ENCODE data around the gene TBX1.

GRCh38 chr22:19779011-19779421 is 18.4 kb downstream of the TBX1 start:
- TF ChIP-seq CTCF (IDR thresholded peaks at IDR 0.05) (no peak), POLR2A (IDR thresholded peaks at IDR 0.05) (no peak)
